ENCODE results near the gene PRDM11. TPM values are rescaled to one million over a fixed set of nuclear protein-coding genes. Genes with fewer than 3 reads are reported as not detected.

The PRDM11 gene
- total and polyA plus RNA-seq, 10 of the 15 experiments (the other 5 are each of a cell fraction or from before 2014, with no cell fraction given) = 0.03 to 2.4 (median 0.53) TPM

DNA sequence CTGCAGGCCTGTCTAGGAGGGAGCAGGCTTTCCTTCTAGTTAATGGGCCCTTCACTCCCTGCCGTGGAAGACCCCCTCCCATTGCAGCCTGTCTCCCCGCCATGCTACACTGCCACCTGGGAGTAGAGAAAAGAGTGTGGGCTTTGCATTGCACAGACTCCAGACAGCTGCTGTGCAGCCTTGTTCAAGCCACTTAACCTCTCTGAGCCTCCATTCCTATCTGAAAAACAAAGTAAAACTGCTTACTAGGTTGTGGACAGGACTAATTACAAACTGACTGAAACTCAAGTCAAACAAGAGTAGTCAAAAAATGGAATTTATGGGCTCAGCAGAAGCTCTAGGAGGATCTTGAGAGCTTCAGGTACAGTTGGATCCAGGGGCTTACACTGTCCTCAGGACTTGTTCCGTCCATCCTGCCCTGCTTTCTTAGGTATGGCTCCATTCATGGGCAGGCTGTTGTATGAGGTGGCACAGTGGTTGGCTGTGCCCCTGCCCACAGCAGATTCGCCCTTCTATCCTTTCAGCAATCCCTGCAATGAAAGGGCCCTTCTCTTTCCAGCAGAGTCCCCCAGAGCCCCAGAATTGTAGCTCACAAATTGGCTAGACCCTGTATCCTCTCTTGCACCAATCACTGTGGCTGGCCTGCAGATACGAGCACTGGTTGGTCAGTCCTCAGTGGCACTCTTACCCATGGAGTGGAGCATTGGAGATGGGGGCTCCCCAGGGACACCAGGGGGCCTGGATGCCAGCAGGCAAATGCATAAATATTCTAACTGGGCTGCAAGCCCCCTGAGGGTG lies 19.6 kb downstream of the PRDM11 start:
- in situ Hi-C loops (cut with MboI) (no loop called here), intact Hi-C loops (cut with micrococcal nuclease; ENCODE audit: unreplicated experiment) (no loop called here)
- Histone ChIP-seq H3K4me3 (no peak overlapping the region), H3K27me3 (replicated peaks in 1 of 2; ENCODE audit: control insufficient read depth in 2 of 2, insufficient read depth in 2 of 2, low read length in 1 of 2) (no peaks in the 10 kb centered on the region), H3K4me1 (ENCODE audit: control insufficient read depth, insufficient read depth, low read length) (no peaks in the 10 kb centered on the region; the same call in 1 of the 2 replicates), H3K79me2 (ENCODE audit: control insufficient read depth, insufficient read depth, low read length) (no peaks in the 10 kb centered on the region), H2AFZ (ENCODE audit: control insufficient read depth, low read depth, low read length) (no peak overlapping the region), H3K36me3 (ENCODE audit: control insufficient read depth in 2 of 2, insufficient read depth in 2 of 2, low read length in 1 of 2) (no peaks in the 10 kb centered on the region), H4K20me1 (ENCODE audit: control insufficient read depth, insufficient read depth) (no peaks in the 10 kb centered on the region), H3K9me3 (replicated peaks; ENCODE audit: control insufficient read depth, insufficient read depth, low read length) (no peaks in the 10 kb centered on the region), H3K27ac (ENCODE audit: control insufficient read depth, insufficient read depth) (no peak overlapping the region), H3K9ac (ENCODE audit: control insufficient read depth, insufficient read depth, low read length) (no peak overlapping the region), H3K4me2 (ENCODE audit: control insufficient read depth, insufficient read depth) (no peak overlapping the region)
- CTCF ChIA-PET = no interaction called here
- POLR2A ChIA-PET = no interaction called here
- DNase-seq (ENCODE audit: low read depth, low spot score) (no peak), FAIRE-seq (no peak), ATAC-seq (no peak)
- RAD21 ChIA-PET (ENCODE audit: unreplicated experiment) = no interaction called here
- SMC1A ChIA-PET (ENCODE audit: uncharacterized antibody, unreplicated experiment) = no interaction called here
- WGBS (ENCODE audit: insufficient coverage, insufficient replicate concordance, low lambda C conversion rate, missing lambda C conversion rate) = 15% methylated on average over 5 of the region's 5 CpGs
- no TSS peak for BruUV-seq (replicated peaks)
- TF ChIP-seq NFIC (IDR thresholded peaks at IDR 0.05; ENCODE audit: low read depth, low read length) (no peak), SMC3 (IDR thresholded peaks at IDR 0.05; ENCODE audit: borderline replicate concordance, low read length) (no peak), ZNF592 (IDR thresholded peaks at IDR 0.05) (no peak), STAT1 (conservative IDR thresholded peaks at IDR 0.05) (no peak), ZNF217 (IDR thresholded peaks at IDR 0.05) (no peak), E4F1 (IDR thresholded peaks at IDR 0.05; ENCODE audit: borderline replicate concordance, partially characterized antibody) (no peak), KLF5 (IDR thresholded peaks at IDR 0.05; ENCODE audit: partially characterized antibody) (no peak), CHD1 (IDR thresholded peaks at IDR 0.05; ENCODE audit: low read depth, low read length) (no peak), POLR2AphosphoS5 (IDR thresholded peaks at IDR 0.05; ENCODE audit: low read length) (no peak)
- TF ChIP-seq, protein P1, sequence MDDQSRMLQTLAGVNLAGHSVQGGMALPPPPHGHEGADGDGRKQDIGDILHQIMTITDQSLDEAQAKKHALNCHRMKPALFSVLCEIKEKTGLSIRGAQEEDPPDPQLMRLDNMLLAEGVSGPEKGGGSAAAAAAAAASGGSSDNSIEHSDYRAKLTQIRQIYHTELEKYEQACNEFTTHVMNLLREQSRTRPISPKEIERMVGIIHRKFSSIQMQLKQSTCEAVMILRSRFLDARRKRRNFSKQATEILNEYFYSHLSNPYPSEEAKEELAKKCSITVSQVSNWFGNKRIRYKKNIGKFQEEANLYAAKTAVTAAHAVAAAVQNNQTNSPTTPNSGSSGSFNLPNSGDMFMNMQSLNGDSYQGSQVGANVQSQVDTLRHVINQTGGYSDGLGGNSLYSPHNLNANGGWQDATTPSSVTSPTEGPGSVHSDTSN (IDR thresholded peaks at IDR 0.05; ENCODE audit: insufficient replicate concordance, low read depth, low read length) = no peak
- TF ChIP-seq, protein P2, sequence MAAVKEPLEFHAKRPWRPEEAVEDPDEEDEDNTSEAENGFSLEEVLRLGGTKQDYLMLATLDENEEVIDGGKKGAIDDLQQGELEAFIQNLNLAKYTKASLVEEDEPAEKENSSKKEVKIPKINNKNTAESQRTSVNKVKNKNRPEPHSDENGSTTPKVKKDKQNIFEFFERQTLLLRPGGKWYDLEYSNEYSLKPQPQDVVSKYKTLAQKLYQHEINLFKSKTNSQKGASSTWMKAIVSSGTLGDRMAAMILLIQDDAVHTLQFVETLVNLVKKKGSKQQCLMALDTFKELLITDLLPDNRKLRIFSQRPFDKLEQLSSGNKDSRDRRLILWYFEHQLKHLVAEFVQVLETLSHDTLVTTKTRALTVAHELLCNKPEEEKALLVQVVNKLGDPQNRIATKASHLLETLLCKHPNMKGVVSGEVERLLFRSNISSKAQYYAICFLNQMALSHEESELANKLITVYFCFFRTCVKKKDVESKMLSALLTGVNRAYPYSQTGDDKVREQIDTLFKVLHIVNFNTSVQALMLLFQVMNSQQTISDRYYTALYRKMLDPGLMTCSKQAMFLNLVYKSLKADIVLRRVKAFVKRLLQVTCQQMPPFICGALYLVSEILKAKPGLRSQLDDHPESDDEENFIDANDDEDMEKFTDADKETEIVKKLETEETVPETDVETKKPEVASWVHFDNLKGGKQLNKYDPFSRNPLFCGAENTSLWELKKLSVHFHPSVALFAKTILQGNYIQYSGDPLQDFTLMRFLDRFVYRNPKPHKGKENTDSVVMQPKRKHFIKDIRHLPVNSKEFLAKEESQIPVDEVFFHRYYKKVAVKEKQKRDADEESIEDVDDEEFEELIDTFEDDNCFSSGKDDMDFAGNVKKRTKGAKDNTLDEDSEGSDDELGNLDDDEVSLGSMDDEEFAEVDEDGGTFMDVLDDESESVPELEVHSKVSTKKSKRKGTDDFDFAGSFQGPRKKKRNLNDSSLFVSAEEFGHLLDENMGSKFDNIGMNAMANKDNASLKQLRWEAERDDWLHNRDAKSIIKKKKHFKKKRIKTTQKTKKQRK (IDR thresholded peaks at IDR 0.05; ENCODE audit: low read depth, low read length) = no peak
